WTC11 (cell line): Measurements from ENCODE around the gene PRR5L.

ENCODE experiments used
- NFYB ChIP-seq: sonication (generic); formaldehyde crosslinking; conservative IDR thresholded peaks from 2 replicates; pipeline ENCODE4 v1.8.0; 2022; ENCODE audit warnings: low read depth, missing genetic modification reagents
- TEAD1 ChIP-seq: sonication (generic); formaldehyde crosslinking; IDR thresholded peaks from 2 replicates; pipeline ENCODE4 v1.8.0; 2022; ENCODE audit warnings: mild to moderate bottlenecking, missing genetic modification reagents
- TF ChIP-seq, protein P1 (sequence below): fragments of 200-600 bp; IDR thresholded peaks from 2 replicates; pipeline ENCODE4 v1.8.0; 2022; ENCODE audit warnings: antibody characterized with exemption
- TF ChIP-seq, protein P2 (sequence below): sonication (generic); formaldehyde crosslinking; IDR thresholded peaks from 2 replicates; pipeline ENCODE4 v1.8.1; 2022; ENCODE audit warnings: low read depth, missing genetic modification reagents, borderline replicate concordance

DNA sequence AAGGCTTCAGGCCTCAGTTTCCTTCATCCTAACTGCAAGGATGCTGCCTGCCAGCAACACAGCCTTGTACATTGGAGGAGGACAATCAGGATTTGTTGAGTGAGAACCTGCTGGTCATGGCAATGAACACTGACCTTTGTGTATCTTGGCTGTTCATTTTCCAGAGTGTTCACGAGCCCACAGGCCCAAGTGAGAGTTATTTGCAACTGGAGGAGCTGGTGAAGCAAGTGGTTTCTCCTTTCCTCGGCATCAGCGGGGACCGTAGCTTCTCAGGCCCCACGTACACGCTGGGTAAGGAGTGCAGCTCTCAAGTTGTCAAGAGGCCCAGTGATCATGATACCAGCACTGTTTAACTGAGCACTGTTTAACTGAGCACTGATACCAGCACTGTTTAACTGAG is 155.0 kb downstream of the PRR5L start:
- TF ChIP-seq, protein P1, sequence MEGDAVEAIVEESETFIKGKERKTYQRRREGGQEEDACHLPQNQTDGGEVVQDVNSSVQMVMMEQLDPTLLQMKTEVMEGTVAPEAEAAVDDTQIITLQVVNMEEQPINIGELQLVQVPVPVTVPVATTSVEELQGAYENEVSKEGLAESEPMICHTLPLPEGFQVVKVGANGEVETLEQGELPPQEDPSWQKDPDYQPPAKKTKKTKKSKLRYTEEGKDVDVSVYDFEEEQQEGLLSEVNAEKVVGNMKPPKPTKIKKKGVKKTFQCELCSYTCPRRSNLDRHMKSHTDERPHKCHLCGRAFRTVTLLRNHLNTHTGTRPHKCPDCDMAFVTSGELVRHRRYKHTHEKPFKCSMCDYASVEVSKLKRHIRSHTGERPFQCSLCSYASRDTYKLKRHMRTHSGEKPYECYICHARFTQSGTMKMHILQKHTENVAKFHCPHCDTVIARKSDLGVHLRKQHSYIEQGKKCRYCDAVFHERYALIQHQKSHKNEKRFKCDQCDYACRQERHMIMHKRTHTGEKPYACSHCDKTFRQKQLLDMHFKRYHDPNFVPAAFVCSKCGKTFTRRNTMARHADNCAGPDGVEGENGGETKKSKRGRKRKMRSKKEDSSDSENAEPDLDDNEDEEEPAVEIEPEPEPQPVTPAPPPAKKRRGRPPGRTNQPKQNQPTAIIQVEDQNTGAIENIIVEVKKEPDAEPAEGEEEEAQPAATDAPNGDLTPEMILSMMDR, result no peak
- TF ChIP-seq TEAD1 (CRISPR knock-in tag), result no peak
- TF ChIP-seq, protein P2, sequence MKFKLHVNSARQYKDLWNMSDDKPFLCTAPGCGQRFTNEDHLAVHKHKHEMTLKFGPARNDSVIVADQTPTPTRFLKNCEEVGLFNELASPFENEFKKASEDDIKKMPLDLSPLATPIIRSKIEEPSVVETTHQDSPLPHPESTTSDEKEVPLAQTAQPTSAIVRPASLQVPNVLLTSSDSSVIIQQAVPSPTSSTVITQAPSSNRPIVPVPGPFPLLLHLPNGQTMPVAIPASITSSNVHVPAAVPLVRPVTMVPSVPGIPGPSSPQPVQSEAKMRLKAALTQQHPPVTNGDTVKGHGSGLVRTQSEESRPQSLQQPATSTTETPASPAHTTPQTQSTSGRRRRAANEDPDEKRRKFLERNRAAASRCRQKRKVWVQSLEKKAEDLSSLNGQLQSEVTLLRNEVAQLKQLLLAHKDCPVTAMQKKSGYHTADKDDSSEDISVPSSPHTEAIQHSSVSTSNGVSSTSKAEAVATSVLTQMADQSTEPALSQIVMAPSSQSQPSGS (CRISPR knock-in tag), result no peak
- TF ChIP-seq NFYB (CRISPR knock-in tag), result no peak
